Left renal cortex interstitium (tissue), 4 donors: ENCODE measurements around the gene OOSP3. TPM values are rescaled to one million over a fixed set of nuclear protein-coding genes. Genes with fewer than 3 reads are reported as not detected.

Experiments used
- DNase-seq, 4 donors: peaks; one replicate each; pipeline ENCODE4 v3.0.0-alpha.2; 2013; ENCODE audit warnings: low read depth in 4 of 4, low spot score in 2 of 4, missing footprints in 1 of 4
- polyA plus RNA-seq, 4 donors: library from polyadenylated mRNA; unstranded; fragments of 120-200 nt; gene quantifications; one replicate each; pipeline ENCODE4 v1.2.1, GENCODE V29; 2013; ENCODE audit not compliant: insufficient read length in 4 of 4

Gene OOSP3
- polyA plus RNA-seq, 4 donors, result 0.18 to 0.21 TPM; not detected in 2

DNA sequence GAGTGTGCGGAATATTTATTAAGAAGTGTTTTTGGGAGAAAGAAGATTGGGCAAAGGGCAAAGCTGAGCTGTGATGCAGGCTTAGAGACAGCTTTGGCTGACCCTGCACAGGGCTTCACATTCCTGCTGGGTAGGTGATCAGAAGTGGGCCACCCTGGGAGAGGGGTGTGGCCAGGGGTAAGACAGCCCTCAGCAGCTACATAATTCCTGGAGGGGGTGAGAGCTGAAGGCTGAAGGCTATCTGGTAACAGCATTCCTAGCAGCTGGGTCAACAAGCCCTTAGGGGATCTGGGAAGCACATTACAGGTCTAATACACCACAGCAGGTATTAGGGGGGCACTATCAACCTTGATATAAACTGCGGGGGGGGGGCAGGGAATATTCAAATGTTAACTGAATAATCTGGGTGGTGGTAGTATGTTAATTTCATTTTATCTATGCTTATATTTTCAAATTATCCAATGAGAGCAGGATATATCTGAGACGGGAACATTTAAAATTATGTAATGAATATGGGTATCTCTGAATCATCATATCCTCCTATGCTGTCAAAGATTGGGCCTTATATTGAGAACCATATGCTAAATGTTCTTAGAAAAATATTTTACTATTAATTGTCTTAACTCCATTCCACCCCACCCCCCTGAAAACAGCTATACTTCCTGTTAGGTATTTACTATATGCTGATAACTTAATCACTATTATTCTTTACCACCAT is 65.6 kb downstream of the OOSP3 start:
- no peak for DNase-seq

DNA sequence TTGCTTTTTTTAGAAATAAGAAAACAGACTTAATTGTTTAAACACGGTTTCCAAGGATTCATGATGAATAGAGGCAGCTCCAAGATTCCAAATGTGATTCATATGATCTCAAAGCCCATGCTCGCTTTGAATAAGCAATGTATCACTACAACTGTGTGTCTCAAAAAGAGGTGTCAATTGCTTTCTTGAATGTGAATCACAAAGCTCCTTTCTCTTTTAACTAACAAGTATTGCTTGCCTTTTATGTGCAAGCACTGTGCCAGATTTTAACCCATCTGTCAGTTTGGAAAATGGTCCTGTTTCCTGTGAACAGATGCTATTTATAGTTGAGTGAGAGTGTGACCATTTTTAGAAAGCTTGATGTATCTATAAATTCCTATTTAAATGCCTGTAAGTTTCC is 66.1 kb downstream of the OOSP3 start:
- DNase-seq, result no peak

Other genes with a start within 250 kb of the OOSP3 start
- 10 to 100 TPM; 29.7 to 52.5 (median 46.3) TPM for gene PATL1, start 209.7 kb upstream of the OOSP3 start, polyA plus RNA-seq
- gene OR10V1, start 164.9 kb upstream of the OOSP3 start, polyA plus RNA-seq, result not detected
- 10 to 100 TPM; 35.3 to 70.3 (median 55.3) TPM for gene STX3, start 123.4 kb upstream of the OOSP3 start, polyA plus RNA-seq
- 10 to 100 TPM; 60.0 to 66.8 (median 61.6) TPM for gene MRPL16, start 68.0 kb upstream of the OOSP3 start, polyA plus RNA-seq
- gene CBLIF, start 33.3 kb upstream of the OOSP3 start, polyA plus RNA-seq, result under 1 TPM in 2 of 4 donors, not detected in 2; 0.11 to 0.21 TPM
- gene TCN1, start 12.3 kb upstream of the OOSP3 start, polyA plus RNA-seq, result under 1 TPM in 1 of 4 donors, not detected in 3; 0.30 TPM
- under 1 TPM in 2 of 4 donors, not detected in 2; 0.31 to 0.33 TPM for gene OOSP1, start 59.6 kb downstream of the OOSP3 start, polyA plus RNA-seq
- gene OOSP4A, start 85.3 kb downstream of the OOSP3 start, polyA plus RNA-seq, result under 1 TPM in 1 of 4 donors, not detected in 3; 0.27 TPM
- not detected for gene OOSP4B, start 138.4 kb downstream of the OOSP3 start, polyA plus RNA-seq
- not detected for gene OOSP2, start 161.6 kb downstream of the OOSP3 start, polyA plus RNA-seq
- 1 to 10 TPM in 1 of 4 donors, under 1 TPM in 3; 0.19 to 1.1 (median 0.66) TPM for gene MS4A3, start 177.9 kb downstream of the OOSP3 start, polyA plus RNA-seq
- under 1 TPM; 0.05 to 0.11 (median 0.09) TPM for gene MS4A2, start 209.9 kb downstream of the OOSP3 start, polyA plus RNA-seq